Ishikawa (cell line): ENCODE measurements around the gene CCSER1.

Source experiments
- EGR1 ChIP-seq: IDR thresholded peaks from 2 replicates; pipeline ENCODE4 v1.6.1; 2012
- EP300 ChIP-seq: IDR thresholded peaks from 2 replicates; pipeline ENCODE4 v1.6.1; 2012; ENCODE audit warnings: borderline replicate concordance
- FOXM1 ChIP-seq: IDR thresholded peaks from 2 replicates; pipeline ENCODE4 v1.6.1; 2012; ENCODE audit warnings: low read depth, borderline replicate concordance
- MAX ChIP-seq: IDR thresholded peaks from 2 replicates; pipeline ENCODE4 v1.6.1; 2012
- TAF1 ChIP-seq: IDR thresholded peaks from 2 replicates; pipeline ENCODE4 v1.6.1; 2012; ENCODE audit warnings: low read depth, mild to moderate bottlenecking

- no peak for TF ChIP-seq MAX
- TF ChIP-seq EGR1 = no peak
- TF ChIP-seq FOXM1 = no peak
- TF ChIP-seq TAF1 = no peak
- no peak for TF ChIP-seq EP300
Measured at GRCh38 chr4:90816754-90817153, 689.6 kb downstream of the CCSER1 start.
